Kidney (tissue), 14 donors: ENCODE data around the gene CMIP. TPM values are rescaled to one million over a fixed set of nuclear protein-coding genes. Genes with fewer than 3 reads are reported as not detected.
A peak's percentile ranks its signal among the peaks of the same experiment; 100 is the strongest.

Experiments used
- DNase-seq, 5 donors: peaks; one replicate each; pipeline ENCODE4 v3.0.0-alpha.2; 2013 to 2020
- FAIRE-seq: peaks from 2 replicates; lab custom pipeline; 2012; peaks lifted over from hg19 to GRCh38; lab: Jason Lieb, UNC
- H3K27ac ChIP-seq, 2 donors: one replicate each; pipeline ENCODE4 v1.7.0; 2013; ENCODE audit warnings: low read depth in 2 of 2, low read length in 2 of 2, inconsistent platforms in 1 of 2
- H3K27me3 ChIP-seq: one replicate; pipeline ENCODE4 v1.7.1; 2013; ENCODE audit warnings: low read length, inconsistent platforms; ENCODE audit not compliant: control insufficient read depth, insufficient read depth
- H3K36me3 ChIP-seq, 3 donors: one replicate each; pipeline versions ENCODE4 v1.7.0 to v1.7.1; 2013; ENCODE audit warnings: low read length in 3 of 3, control low read depth in 1 of 3, inconsistent platforms in 1 of 3; ENCODE audit not compliant: insufficient read depth in 3 of 3, control insufficient read depth in 2 of 3
- H3K4me1 ChIP-seq, 3 donors: one replicate each; pipeline versions ENCODE4 v1.7.0 to v1.7.1; 2013; ENCODE audit warnings: low read length in 3 of 3, inconsistent platforms in 1 of 3, low read depth in 1 of 3; ENCODE audit not compliant: control insufficient read depth in 2 of 3, insufficient read depth in 2 of 3
- H3K4me3 ChIP-seq, 3 donors: one replicate each; pipeline versions ENCODE4 v1.7.0 to v1.8.1; 2013; ENCODE audit warnings: low read length in 3 of 3, control low read depth in 1 of 3, inconsistent platforms in 1 of 3
- H3K9ac ChIP-seq, 3 donors: one replicate each; pipeline versions ENCODE4 v1.7.0 to v1.7.1; 2013; ENCODE audit warnings: low read length in 3 of 3, control low read depth in 1 of 3, inconsistent platforms in 1 of 3
- H3K9me3 ChIP-seq, 3 donors: one replicate each; pipeline versions ENCODE4 v1.7.0 to v1.7.1; 2013; ENCODE audit warnings: low read length in 3 of 3, control low read depth in 1 of 3, inconsistent platforms in 1 of 3; ENCODE audit not compliant: control insufficient read depth in 2 of 3, insufficient read depth in 1 of 3
- intact Hi-C: fragments of 100-400 bp; cut with DNase I; formaldehyde crosslinking; loops from one replicate; pipeline ENCODE4 v1.11.1; 2022
- polyA plus RNA-seq: library from polyadenylated mRNA; stranded (reverse); fragments of 350-450 nt; fragmentation: Illumina TruSeq; extraction: RNeasy Lipid Tissue Mini Kit (QIAGEN cat#74804); gene quantifications from one replicate; pipeline ENCODE4 v1.2.3, GENCODE V29; 2014; ENCODE audit warnings: low read depth, low replicate concordance; ENCODE audit not compliant: insufficient read depth
- total RNA-seq: library from RNA; stranded (reverse); fragmentation: NEBNext Ultra II Directional; extraction: Animal tissue kit (Norgen Biotek cat#: 25700); gene quantifications from one replicate; pipeline ENCODE4 v1.2.1, GENCODE V29; 2021
- TF ChIP-seq, protein P1 (sequence below): IDR thresholded peaks from 3 replicates; pipeline ENCODE4 v1.5.1; 2012; ENCODE audit warnings: mild to moderate bottlenecking, moderate library complexity, borderline replicate concordance; ENCODE audit not compliant: insufficient read depth; ENCODE audit errors: extremely low read depth
- donor health status: control.
- donor health status: control.
- donor health status: control.
- donor health status: control.
- donor health status: control.
- donor health status: DM: yes; HTN: yes; CAD: no.
- donor health status: Normal renal cell carcinoma (clear cell type).

The CMIP gene
- total and polyA plus RNA-seq, 2 donors from 2014 or later: 16.6 to 65.7 TPM

- no peak for FAIRE-seq
- Histone ChIP-seq H3K9ac (no peak overlapping the region), H3K36me3 (peaks cover 0 to 2% (median 0%) of the 10 kb centered on the region in 3 donors), H3K4me3 (no peak overlapping the region), H3K27me3 (no peaks in the 10 kb centered on the region), H3K9me3 (no peaks in the 10 kb centered on the region), H3K4me1 (peaks cover 0 to 25% (median 21%) of the 10 kb centered on the region in 3 donors), H3K27ac (no peak overlapping the region)
- DNase-seq: no peak
- TF ChIP-seq, protein P1, sequence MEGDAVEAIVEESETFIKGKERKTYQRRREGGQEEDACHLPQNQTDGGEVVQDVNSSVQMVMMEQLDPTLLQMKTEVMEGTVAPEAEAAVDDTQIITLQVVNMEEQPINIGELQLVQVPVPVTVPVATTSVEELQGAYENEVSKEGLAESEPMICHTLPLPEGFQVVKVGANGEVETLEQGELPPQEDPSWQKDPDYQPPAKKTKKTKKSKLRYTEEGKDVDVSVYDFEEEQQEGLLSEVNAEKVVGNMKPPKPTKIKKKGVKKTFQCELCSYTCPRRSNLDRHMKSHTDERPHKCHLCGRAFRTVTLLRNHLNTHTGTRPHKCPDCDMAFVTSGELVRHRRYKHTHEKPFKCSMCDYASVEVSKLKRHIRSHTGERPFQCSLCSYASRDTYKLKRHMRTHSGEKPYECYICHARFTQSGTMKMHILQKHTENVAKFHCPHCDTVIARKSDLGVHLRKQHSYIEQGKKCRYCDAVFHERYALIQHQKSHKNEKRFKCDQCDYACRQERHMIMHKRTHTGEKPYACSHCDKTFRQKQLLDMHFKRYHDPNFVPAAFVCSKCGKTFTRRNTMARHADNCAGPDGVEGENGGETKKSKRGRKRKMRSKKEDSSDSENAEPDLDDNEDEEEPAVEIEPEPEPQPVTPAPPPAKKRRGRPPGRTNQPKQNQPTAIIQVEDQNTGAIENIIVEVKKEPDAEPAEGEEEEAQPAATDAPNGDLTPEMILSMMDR: no peak
- intact Hi-C loops: no loop called here
These were observed 66.8 kb downstream of the CMIP start for GRCh38 chr16:81511371-81511770.

DNA sequence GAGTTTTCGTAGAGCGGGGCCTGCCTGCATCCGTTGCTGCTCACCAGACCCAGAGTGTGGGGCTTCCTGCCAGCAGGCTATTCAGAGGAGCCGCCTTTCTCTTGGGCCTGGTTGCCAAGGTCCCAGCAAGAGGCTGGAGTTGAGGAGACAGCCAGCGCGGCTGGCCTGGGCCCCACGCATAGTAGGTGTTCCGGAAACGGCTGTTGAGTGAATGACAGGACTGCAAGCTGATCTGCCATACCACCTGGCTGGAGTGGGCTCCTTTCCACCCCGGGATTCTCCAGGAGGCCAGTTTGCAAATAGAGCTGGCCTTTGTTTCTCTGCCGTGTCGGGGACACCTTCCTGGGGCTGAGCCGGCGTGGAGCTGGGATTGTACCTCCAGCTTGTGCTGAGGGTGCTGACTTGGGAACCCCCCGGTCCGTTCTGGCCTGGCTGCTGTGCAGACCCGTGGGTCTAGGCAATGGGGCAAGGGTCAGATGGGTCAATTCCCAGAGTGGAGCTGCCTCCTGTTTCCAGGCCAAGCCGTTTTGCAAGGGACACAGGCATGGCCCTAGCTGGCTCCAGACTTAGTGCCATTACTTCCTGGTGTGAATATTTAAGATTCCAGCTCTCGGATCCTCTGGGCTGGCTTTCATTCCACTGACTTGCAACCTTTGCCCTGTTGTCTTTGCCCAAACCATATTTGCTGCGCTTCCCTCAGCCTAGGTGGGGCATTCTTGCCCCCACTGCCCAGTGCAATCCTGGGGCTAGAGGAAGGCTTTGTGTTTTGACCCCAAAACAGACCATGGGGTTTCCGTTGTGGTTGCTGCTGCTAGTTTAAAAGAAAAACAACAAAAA, 68.8 kb downstream of the CMIP start:
- peak overlapping the region in 1 of 3 donors; percentile 47 for H3K9ac ChIP-seq
- H3K27me3 ChIP-seq: no peaks in the 10 kb centered on the region
- no peaks in the 10 kb centered on the region for H3K9me3 ChIP-seq
- peak overlapping the region; percentile 62 to 79 for H3K27ac ChIP-seq
- intact Hi-C loops: no loop called here
- no peak for DNase-seq
- TF ChIP-seq, protein P1: no peak
- peaks cover 0 to 29% (median 28%) of the 10 kb centered on the region in 3 donors for H3K4me1 ChIP-seq
- no peak for FAIRE-seq
- peaks cover 0 to 2% (median 0%) of the 10 kb centered on the region in 3 donors for H3K36me3 ChIP-seq
- peak overlapping the region in 1 of 3 donors; percentile 8 for H3K4me3 ChIP-seq

GRCh38 chr16:81514041-81514559, 69.5 kb downstream of the CMIP start:
- DNase-seq (no peak), FAIRE-seq (no peak)
- H3K9ac ChIP-seq: no peak overlapping the region
- peak overlapping the region; percentile 57 to 79 for H3K27ac ChIP-seq
- no peaks in the 10 kb centered on the region for H3K9me3 ChIP-seq
- intact Hi-C loops: no loop called here
- peaks cover 0 to 2% (median 0%) of the 10 kb centered on the region in 3 donors for H3K36me3 ChIP-seq
- H3K4me1 ChIP-seq: peaks cover 0 to 30% (median 28%) of the 10 kb centered on the region in 3 donors
- H3K27me3 ChIP-seq: no peaks in the 10 kb centered on the region
- H3K4me3 ChIP-seq: peak overlapping the region in 1 of 3 donors; percentile 8
- TF ChIP-seq, protein P1: no peak
